ENCODE data around the gene CFAP90.

CFAP90 gene

GRCh38 chr5:7874639-7875038 lies 23.7 kb upstream of the CFAP90 start:
- H3K4me1 Mint-ChIP-seq (ENCODE audit: low read depth): peaks cover 75% of the 10 kb centered on the region
- no peak overlapping the region for H3K27ac Mint-ChIP-seq
- H3K9me3 Mint-ChIP-seq (ENCODE audit: low read depth): no peaks in the 10 kb centered on the region
- no peaks in the 10 kb centered on the region for H3K27me3 Mint-ChIP-seq
- H3K36me3 Mint-ChIP-seq: peaks cover 21% of the 10 kb centered on the region
- no peak overlapping the region for H3K4me3 Mint-ChIP-seq

- Mint-ChIP-seq H3K27me3 (no peaks in the 10 kb centered on the region), H3K9me3 (ENCODE audit: low read depth) (no peaks in the 10 kb centered on the region), H3K4me1 (ENCODE audit: low read depth) (peaks cover 69% of the 10 kb centered on the region), H3K36me3 (peaks cover 16% of the 10 kb centered on the region), H3K27ac (peak overlapping the region; percentile 90), H3K4me3 (peak overlapping the region; percentile 65)
Measured at GRCh38 chr5:7873216-7873615, 22.3 kb upstream of the CFAP90 start.

GRCh38 chr5:7872517-7873130 lies 21.7 kb upstream of the CFAP90 start:
- Mint-ChIP-seq H3K36me3 (peaks cover 13% of the 10 kb centered on the region), H3K27me3 (no peaks in the 10 kb centered on the region), H3K9me3 (ENCODE audit: low read depth) (no peaks in the 10 kb centered on the region), H3K27ac (peak overlapping the region; percentile 90), H3K4me3 (peak overlapping the region; percentile 65), H3K4me1 (ENCODE audit: low read depth) (peaks cover 69% of the 10 kb centered on the region)

- Mint-ChIP-seq H3K36me3 (peaks cover 12% of the 10 kb centered on the region), H3K4me1 (ENCODE audit: low read depth) (peaks cover 73% of the 10 kb centered on the region), H3K27ac (peak overlapping the region; percentile 54), H3K27me3 (no peaks in the 10 kb centered on the region), H3K9me3 (ENCODE audit: low read depth) (no peaks in the 10 kb centered on the region), H3K4me3 (peak overlapping the region; percentile 95)
Measured at GRCh38 chr5:7871653-7872052, 20.7 kb upstream of the CFAP90 start.

GRCh38 chr5:7869474-7870136 lies 18.7 kb upstream of the CFAP90 start:
- Mint-ChIP-seq H3K27me3 (no peaks in the 10 kb centered on the region), H3K27ac (peak overlapping the region; percentile 92), H3K4me3 (peak overlapping the region; percentile 95), H3K36me3 (peaks cover 13% of the 10 kb centered on the region), H3K9me3 (ENCODE audit: low read depth) (no peaks in the 10 kb centered on the region), H3K4me1 (ENCODE audit: low read depth) (peaks cover 82% of the 10 kb centered on the region)

- Mint-ChIP-seq H3K27ac (peak within 1 kb of the TSS; percentile 92), H3K27me3 (no peaks in the 10 kb centered on the region), H3K9me3 (ENCODE audit: low read depth) (no peaks in the 10 kb centered on the region), H3K36me3 (peaks cover 13% of the 10 kb centered on the region), H3K4me3 (peak within 1 kb of the TSS; percentile 99), H3K4me1 (ENCODE audit: low read depth) (peaks cover 80% of the 10 kb centered on the region)
Measured at GRCh38 chr5:7868773-7869473, 18.0 kb upstream of the CFAP90 start, which contains the start of the genes FASTKD3 and MTRR. TSS of gene FASTKD3 (minus strand) at chr5:7869031. CDS start at chr5:7868083, 948 bp downstream. TSS of gene MTRR (plus strand) at chr5:7869148. CDS start at chr5:7870795, 1,647 bp downstream.

GRCh38 chr5:7868427-7868772 lies 17.5 kb upstream of the CFAP90 start:
- Mint-ChIP-seq H3K27ac (peak overlapping the region; percentile 87), H3K36me3 (peaks cover 15% of the 10 kb centered on the region), H3K4me3 (peak overlapping the region; percentile 99), H3K9me3 (ENCODE audit: low read depth) (no peaks in the 10 kb centered on the region), H3K27me3 (no peaks in the 10 kb centered on the region), H3K4me1 (ENCODE audit: low read depth) (peaks cover 77% of the 10 kb centered on the region)

GRCh38 chr5:7867260-7867659 lies 16.3 kb upstream of the CFAP90 start:
- peaks cover 10% of the 10 kb centered on the region for H3K36me3 Mint-ChIP-seq
- peaks cover 65% of the 10 kb centered on the region for H3K4me1 Mint-ChIP-seq (ENCODE audit: low read depth)
- peak overlapping the region; percentile 16 for H3K27ac Mint-ChIP-seq
- H3K9me3 Mint-ChIP-seq (ENCODE audit: low read depth): no peaks in the 10 kb centered on the region
- H3K4me3 Mint-ChIP-seq: peak overlapping the region; percentile 99
- no peaks in the 10 kb centered on the region for H3K27me3 Mint-ChIP-seq

GRCh38 chr5:7866196-7866595 lies 15.3 kb upstream of the CFAP90 start:
- peaks cover 10% of the 10 kb centered on the region for H3K36me3 Mint-ChIP-seq
- H3K9me3 Mint-ChIP-seq (ENCODE audit: low read depth): no peaks in the 10 kb centered on the region
- peak overlapping the region; percentile 47 for H3K4me3 Mint-ChIP-seq
- peaks cover 55% of the 10 kb centered on the region for H3K4me1 Mint-ChIP-seq (ENCODE audit: low read depth)
- no peaks in the 10 kb centered on the region for H3K27me3 Mint-ChIP-seq
- no peak overlapping the region for H3K27ac Mint-ChIP-seq

- H3K27ac Mint-ChIP-seq: peak overlapping the region; percentile 37
- no peaks in the 10 kb centered on the region for H3K27me3 Mint-ChIP-seq
- no peaks in the 10 kb centered on the region for H3K9me3 Mint-ChIP-seq (ENCODE audit: low read depth)
- H3K4me1 Mint-ChIP-seq (ENCODE audit: low read depth): peaks cover 11% of the 10 kb centered on the region
- no peak overlapping the region for H3K4me3 Mint-ChIP-seq
- peaks cover 3% of the 10 kb centered on the region for H3K36me3 Mint-ChIP-seq
Measured at GRCh38 chr5:7857926-7858632, 7.1 kb upstream of the CFAP90 start.

GRCh38 chr5:7857361-7857760 lies 6.4 kb upstream of the CFAP90 start:
- Mint-ChIP-seq H3K4me1 (ENCODE audit: low read depth) (peaks cover 14% of the 10 kb centered on the region), H3K27me3 (no peaks in the 10 kb centered on the region), H3K9me3 (ENCODE audit: low read depth) (no peaks in the 10 kb centered on the region), H3K27ac (no peak overlapping the region), H3K4me3 (no peak overlapping the region), H3K36me3 (peaks cover 3% of the 10 kb centered on the region)

GRCh38 chr5:7856855-7857254 lies 5.9 kb upstream of the CFAP90 start:
- no peaks in the 10 kb centered on the region for H3K27me3 Mint-ChIP-seq
- H3K9me3 Mint-ChIP-seq (ENCODE audit: low read depth): no peaks in the 10 kb centered on the region
- no peak overlapping the region for H3K4me3 Mint-ChIP-seq
- peaks cover 3% of the 10 kb centered on the region for H3K36me3 Mint-ChIP-seq
- H3K4me1 Mint-ChIP-seq (ENCODE audit: low read depth): peaks cover 19% of the 10 kb centered on the region
- H3K27ac Mint-ChIP-seq: no peak overlapping the region

- no peak overlapping the region for H3K4me3 Mint-ChIP-seq
- no peak overlapping the region for H3K27ac Mint-ChIP-seq
Measured at GRCh38 chr5:7855611-7856010, 4.7 kb upstream of the CFAP90 start.

GRCh38 chr5:7852988-7853387 lies 2.1 kb upstream of the CFAP90 start:
- no peak overlapping the region for H3K4me3 Mint-ChIP-seq
- no peaks in the 10 kb centered on the region for H3K9me3 Mint-ChIP-seq (ENCODE audit: low read depth)
- no peaks in the 10 kb centered on the region for H3K36me3 Mint-ChIP-seq
- H3K27me3 Mint-ChIP-seq: peaks cover 10% of the 10 kb centered on the region
- H3K4me1 Mint-ChIP-seq (ENCODE audit: low read depth): peaks cover 24% of the 10 kb centered on the region
- no peak overlapping the region for H3K27ac Mint-ChIP-seq

More at GRCh38 chr5:7855611-7856010, 4.7 kb upstream of the CFAP90 start:
- Mint-ChIP-seq H3K36me3 (no peaks in the 10 kb centered on the region), H3K27me3 (peaks cover 2% of the 10 kb centered on the region), H3K9me3 (ENCODE audit: low read depth) (no peaks in the 10 kb centered on the region), H3K4me1 (ENCODE audit: low read depth) (peaks cover 25% of the 10 kb centered on the region)

- no peaks in the 10 kb centered on the region for H3K9me3 Mint-ChIP-seq (ENCODE audit: low read depth)
- H3K4me3 Mint-ChIP-seq: peak overlapping the region; percentile 88
- H3K36me3 Mint-ChIP-seq: no peaks in the 10 kb centered on the region
- peaks cover 14% of the 10 kb centered on the region for H3K27me3 Mint-ChIP-seq
- peaks cover 22% of the 10 kb centered on the region for H3K4me1 Mint-ChIP-seq (ENCODE audit: low read depth)
- H3K27ac Mint-ChIP-seq: no peak overlapping the region
Measured at GRCh38 chr5:7852542-7852941, 1.6 kb upstream of the CFAP90 start.
